Panc1 (cell line): ENCODE results near the gene RHBG. TPM values are rescaled to one million over a fixed set of nuclear protein-coding genes. Genes with fewer than 3 reads are reported as not detected.

Experiments used
- ATAC-seq: fragments of 200-7000 bp; cut with Tn5 transposase; 2 replicates; pipeline ENCODE4 v1.9.1; 2020; ENCODE audit warnings: mild to moderate bottlenecking, moderate library complexity
- BruUV-seq: library from RNA; stranded (reverse); fragments of 400-500 nt; replicated peaks from 2 replicates; lab custom pipeline; 2021; lab: Mats Ljungman, UMichigan
- CTCF ChIA-PET: fragments of 300-600 bp; sonication (Branson Sonifier 250); formaldehyde crosslinking; loops from one replicate; lab custom pipeline; 2022; ENCODE audit warnings: antibody characterized with exemption; lab: Charles Lee
- POLR2A ChIA-PET: fragments of 300-600 bp; sonication (Branson Sonifier 250); formaldehyde crosslinking; loops from one replicate; lab custom pipeline; 2022; ENCODE audit warnings: antibody characterized with exemption; lab: Charles Lee
- DNase-seq: peaks from one replicate; pipeline ENCODE4 v3.0.0-alpha.2; 2010; ENCODE audit warnings: low read depth, low spot score
- H3K27ac ChIP-seq: 2 replicates; pipeline ENCODE4 v1.5.1; 2011; ENCODE audit warnings: mild to moderate bottlenecking, low read length, inconsistent platforms
- H3K27me3 ChIP-seq: fragments of 200-500 bp; sonication (Bioruptor generic); 2 replicates; pipeline ENCODE4 v1.6.0; 2014; ENCODE audit warnings: low read length, inconsistent platforms; ENCODE audit not compliant: control insufficient read depth, insufficient read depth
- H3K36me3 ChIP-seq: fragments of 200-500 bp; sonication (Bioruptor generic); 2 replicates; pipeline ENCODE4 v1.5.1; 2014; ENCODE audit warnings: inconsistent platforms, mild to moderate bottlenecking, low read length, moderate library complexity; ENCODE audit not compliant: control insufficient read depth, insufficient read depth
- H3K4me1 ChIP-seq: 2 replicates; pipeline ENCODE4 v1.5.1; 2011; ENCODE audit warnings: inconsistent platforms, mild to moderate bottlenecking, low read length, moderate library complexity; ENCODE audit not compliant: control insufficient read depth, insufficient read depth
- H3K4me3 ChIP-seq, 2 experiments: 2 replicates each; pipeline ENCODE4 v1.5.1; 2011 to 2012; ENCODE audit warnings: low read depth in 2 of 2, low read length in 2 of 2, mild to moderate bottlenecking in 2 of 2, inconsistent platforms in 1 of 2, moderate library complexity in 1 of 2
- H3K9me3 ChIP-seq: fragments of 200-500 bp; sonication (Bioruptor generic); 2 replicates; pipeline ENCODE4 v1.5.1; 2014; ENCODE audit warnings: low read depth, mild to moderate bottlenecking, inconsistent platforms, low read length, moderate library complexity; ENCODE audit not compliant: control insufficient read depth, insufficient read depth
- CTCF ChIP-seq: fragments of 450-650 bp; IDR thresholded peaks from 2 replicates; pipeline ENCODE4 v1.5.1; 2017; ENCODE audit warnings: mild to moderate bottlenecking
- POLR2AphosphoS5 ChIP-seq: IDR thresholded peaks from 2 replicates; pipeline ENCODE4 v1.6.1; 2012; ENCODE audit warnings: mild to moderate bottlenecking, low read depth, low read length, moderate library complexity
- REST ChIP-seq, 2 experiments: IDR thresholded peaks; 2 replicates each; pipeline ENCODE4 v1.6.1; 2011 to 2012; ENCODE audit warnings: low read depth in 2 of 2, control low read depth in 1 of 2, low read length in 1 of 2, mild to moderate bottlenecking in 1 of 2, moderate library complexity in 1 of 2; ENCODE audit not compliant: insufficient read depth in 1 of 2
- SIN3A ChIP-seq: IDR thresholded peaks from 2 replicates; pipeline ENCODE4 v1.6.1; 2012; ENCODE audit warnings: low read depth, mild to moderate bottlenecking, low read length, moderate library complexity, borderline replicate concordance; ENCODE audit not compliant: insufficient read depth
- TCF7L2 ChIP-seq: IDR thresholded peaks from 2 replicates; pipeline ENCODE4 v1.6.1; 2011; ENCODE audit warnings: mild to moderate bottlenecking, low read depth, low read length, inconsistent platforms
- in situ Hi-C: cut with HindIII; loops from 2 replicates; pipeline ENCODE4 v1.10.0; 2016; ENCODE audit warnings: low sequenced_read_pairs, low pct_unique_long_range_greater_than_20kb
- intact Hi-C: fragments of 100-400 bp; cut with micrococcal nuclease; formaldehyde crosslinking; loops from one replicate; pipeline ENCODE4 v1.10.0; 2022; ENCODE audit not compliant: unreplicated experiment
- total RNA-seq: library from RNA; stranded (reverse); gene quantifications from one replicate; pipeline ENCODE4 v1.2.1, GENCODE V29; 2021; ENCODE audit not compliant: unreplicated experiment

Gene RHBG
- total RNA-seq, 1 experiment from 2014 or later = 0.28 TPM

GRCh38 chr1:156407760-156408159 lies 38.7 kb downstream of the RHBG start:
- no peak overlapping the region for H3K27ac ChIP-seq
- H3K4me1 ChIP-seq = no peaks in the 10 kb centered on the region
- H3K36me3 ChIP-seq = no peaks in the 10 kb centered on the region
- CTCF ChIA-PET = no interaction called here
- ATAC-seq (no peak), DNase-seq (no peak)
- H3K4me3 ChIP-seq = no peak overlapping the region
- BruUV-seq = no TSS peak
- intact Hi-C loops (no loop called here), in situ Hi-C loops (no loop called here)
- no peak for TF ChIP-seq TCF7L2
- no peak for TF ChIP-seq SIN3A
- no peak for TF ChIP-seq POLR2AphosphoS5
- TF ChIP-seq CTCF = no peak
- TF ChIP-seq REST (IDR thresholded peaks at IDR 0.05; ENCODE audit: insufficient read depth in 1 of 2, low read depth in 2 of 2, low read length in 1 of 2) = no peak
- H3K9me3 ChIP-seq = no peaks in the 10 kb centered on the region
- no peaks in the 10 kb centered on the region for H3K27me3 ChIP-seq
- POLR2A ChIA-PET = no interaction called here

- no peak overlapping the region for H3K4me3 ChIP-seq
- H3K27ac ChIP-seq = no peak overlapping the region
- TF ChIP-seq POLR2AphosphoS5 (no peak), CTCF (no peak), REST (IDR thresholded peaks at IDR 0.05; ENCODE audit: insufficient read depth in 1 of 2, low read depth in 2 of 2, low read length in 1 of 2) (no peak), SIN3A (no peak), TCF7L2 (no peak)
- no TSS peak for BruUV-seq
- no peaks in the 10 kb centered on the region for H3K4me1 ChIP-seq
- H3K9me3 ChIP-seq = no peaks in the 10 kb centered on the region
- H3K36me3 ChIP-seq = no peaks in the 10 kb centered on the region
- DNase-seq (no peak), ATAC-seq (no peak)
- no peaks in the 10 kb centered on the region for H3K27me3 ChIP-seq
- intact Hi-C loops = no loop called here
- ChIA-PET CTCF (interaction anchor here (0.8 kb wide), 1 partner anchor 24 kb away, joined by 7 read pairs; no protein-coding TSS in a partner anchor), POLR2A (no interaction called here)
- in situ Hi-C loops = no loop called here
Observed at GRCh38 chr1:156409439-156409838, 40.4 kb downstream of the RHBG start.
